Ramos (cell line): ENCODE measurements around the gene TSC2.

Source experiments
- in situ Hi-C: fragments of 300-500 bp; cut with MboI; formaldehyde crosslinking; loops from one replicate; pipeline ENCODE4 v1.14.3; 2022; ENCODE audit warnings: low sequenced_read_pairs; ENCODE audit not compliant: unreplicated experiment

The TSC2 gene

DNA sequence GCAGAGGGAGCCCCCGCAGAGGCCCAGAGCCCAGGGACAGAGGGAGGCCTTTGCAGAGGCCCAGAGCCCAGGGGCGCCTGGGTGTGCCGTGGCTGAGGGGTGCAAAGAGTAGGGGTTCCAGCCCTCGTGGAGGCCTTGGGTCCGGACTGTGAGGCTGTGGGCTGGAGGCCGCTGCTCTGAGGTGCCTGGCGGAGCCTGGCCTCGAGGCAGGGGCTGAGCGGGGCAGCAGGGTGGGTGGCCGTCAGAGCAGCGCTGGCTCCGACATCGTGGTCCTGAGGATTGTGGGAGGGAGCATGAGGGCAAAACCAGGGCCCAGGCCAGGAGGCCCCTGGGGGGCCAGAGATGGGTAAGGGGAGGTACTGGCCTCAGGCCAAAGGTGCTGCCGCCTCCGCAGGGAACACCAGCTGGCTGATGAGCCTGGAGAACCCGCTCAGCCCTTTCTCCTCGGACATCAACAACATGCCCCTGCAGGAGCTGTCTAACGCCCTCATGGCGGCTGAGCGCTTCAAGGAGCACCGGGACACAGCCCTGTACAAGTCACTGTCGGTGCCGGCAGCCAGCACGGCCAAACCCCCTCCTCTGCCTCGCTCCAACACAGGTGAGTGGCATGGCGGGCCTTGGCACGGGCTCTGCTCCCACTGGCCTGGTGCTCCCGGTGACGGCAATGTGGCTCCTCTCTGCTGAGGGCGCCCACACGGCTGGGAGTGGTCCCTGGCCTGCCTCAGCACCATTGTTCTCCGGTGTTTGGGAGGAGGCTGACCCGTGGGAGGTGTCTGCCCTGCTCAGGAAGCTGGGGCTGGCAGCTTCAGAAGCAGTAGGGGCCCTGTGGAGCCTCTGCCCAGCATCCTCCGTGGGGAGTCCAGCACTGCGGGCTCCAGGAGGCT, 33.7 kb downstream of the TSC2 start:
- in situ Hi-C loops: loop anchor here (10.0 kb wide), 1 partner anchor 63 kb away; the partner anchor contains the start of gene RAB26

- in situ Hi-C loops: loop anchor here (10.0 kb wide), 1 partner anchor 62 kb away; the partner anchor contains the start of gene RAB26
Measured at GRCh38 chr16:2082171-2082982, 34.6 kb downstream of the TSC2 start.

GRCh38 chr16:2082983-2083364, 35.2 kb downstream of the TSC2 start:
- in situ Hi-C loops: loop anchor here (10.0 kb wide), 1 partner anchor 62 kb away; the partner anchor contains the start of gene RAB26

DNA sequence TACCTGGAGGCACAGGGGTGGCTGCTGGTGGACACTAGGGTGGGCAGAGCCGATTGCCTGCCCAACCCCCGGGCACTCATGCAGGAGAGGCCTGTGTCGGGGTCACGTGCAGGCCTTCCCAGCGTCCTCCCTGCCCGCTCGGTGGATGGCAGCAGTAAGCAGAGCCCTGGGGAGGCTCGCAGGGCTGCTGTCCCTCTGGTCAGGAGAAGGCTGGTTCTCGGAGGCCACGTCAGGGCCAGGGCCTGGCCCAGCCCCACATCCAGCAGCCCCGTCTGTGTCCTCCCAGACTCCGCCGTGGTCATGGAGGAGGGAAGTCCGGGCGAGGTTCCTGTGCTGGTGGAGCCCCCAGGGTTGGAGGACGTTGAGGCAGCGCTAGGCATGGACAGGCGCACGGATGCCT, 35.6 kb downstream of the TSC2 start:
- in situ Hi-C loops: loop anchor here (10.0 kb wide), 1 partner anchor 61 kb away; the partner anchor contains the start of gene RAB26

GRCh38 chr16:2083876-2084780, 36.3 kb downstream of the TSC2 start:
- in situ Hi-C loops: loop anchor here (10.0 kb wide), 1 partner anchor 61 kb away; the partner anchor contains the start of gene RAB26

DNA sequence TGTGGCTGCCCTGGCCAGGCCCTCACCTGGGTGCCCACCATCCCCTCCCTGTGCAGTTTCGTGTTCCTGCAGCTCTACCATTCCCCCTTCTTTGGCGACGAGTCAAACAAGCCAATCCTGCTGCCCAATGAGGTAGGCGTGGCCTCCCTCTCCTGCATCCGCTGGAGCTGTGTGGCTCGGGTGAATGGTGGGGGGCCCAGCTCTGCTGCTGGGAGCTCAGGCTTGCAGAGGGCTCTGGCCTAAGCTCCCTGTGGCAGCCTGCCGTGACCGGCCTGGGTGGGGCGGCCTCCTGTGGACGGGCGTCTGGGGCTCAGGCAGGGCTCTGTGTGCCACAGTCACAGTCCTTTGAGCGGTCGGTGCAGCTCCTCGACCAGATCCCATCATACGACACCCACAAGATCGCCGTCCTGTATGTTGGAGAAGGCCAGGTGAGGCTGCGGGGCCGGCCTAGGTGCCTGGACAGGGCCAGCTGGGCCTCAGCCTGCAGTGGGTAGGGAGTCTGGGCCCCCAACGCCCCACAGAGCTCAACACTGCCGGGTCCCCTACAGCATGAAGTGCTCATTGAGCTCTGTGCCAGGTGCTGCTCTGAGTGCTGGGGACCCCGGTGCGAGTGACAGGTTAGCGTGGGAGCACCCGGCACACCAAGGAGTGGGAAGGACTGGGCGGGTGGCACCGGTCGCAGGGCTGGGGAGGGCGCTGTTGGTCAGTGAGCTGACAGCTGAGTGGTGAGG, 37.3 kb downstream of the TSC2 start:
- in situ Hi-C loops: loop anchor here (10.0 kb wide), 1 partner anchor 60 kb away; the partner anchor contains the start of gene RAB26

DNA sequence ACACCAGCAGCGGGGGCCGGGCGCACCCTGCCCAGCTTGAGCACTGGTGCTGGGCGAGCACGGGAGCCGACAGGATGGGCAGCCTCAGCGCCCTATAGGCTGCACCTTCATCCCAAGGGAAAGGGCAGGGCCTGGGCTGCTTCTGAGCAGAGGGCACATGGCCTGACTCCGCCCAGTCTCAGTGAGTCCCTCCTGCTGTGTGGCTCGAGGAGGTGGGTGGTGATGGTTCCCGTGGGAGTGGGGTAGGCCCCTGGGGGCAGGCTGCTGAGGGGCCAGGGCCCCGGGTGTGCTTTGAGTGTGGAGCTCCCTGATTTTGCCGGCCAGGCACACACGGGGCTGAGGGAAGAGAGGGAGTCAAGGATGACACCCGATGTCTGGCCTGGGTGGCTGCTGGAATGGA, 37.9 kb downstream of the TSC2 start:
- in situ Hi-C loops: loop anchor here (10.0 kb wide), 1 partner anchor 59 kb away; the partner anchor contains the start of gene RAB26

- in situ Hi-C loops: loop anchor here (10.0 kb wide), 1 partner anchor 59 kb away; the partner anchor contains the start of gene RAB26
Measured at GRCh38 chr16:2086106-2086742, 38.4 kb downstream of the TSC2 start.

GRCh38 chr16:2086812-2087747, 39.3 kb downstream of the TSC2 start:
- in situ Hi-C loops: loop anchor here (10.0 kb wide), 1 partner anchor 58 kb away; the partner anchor contains the start of gene RAB26

DNA sequence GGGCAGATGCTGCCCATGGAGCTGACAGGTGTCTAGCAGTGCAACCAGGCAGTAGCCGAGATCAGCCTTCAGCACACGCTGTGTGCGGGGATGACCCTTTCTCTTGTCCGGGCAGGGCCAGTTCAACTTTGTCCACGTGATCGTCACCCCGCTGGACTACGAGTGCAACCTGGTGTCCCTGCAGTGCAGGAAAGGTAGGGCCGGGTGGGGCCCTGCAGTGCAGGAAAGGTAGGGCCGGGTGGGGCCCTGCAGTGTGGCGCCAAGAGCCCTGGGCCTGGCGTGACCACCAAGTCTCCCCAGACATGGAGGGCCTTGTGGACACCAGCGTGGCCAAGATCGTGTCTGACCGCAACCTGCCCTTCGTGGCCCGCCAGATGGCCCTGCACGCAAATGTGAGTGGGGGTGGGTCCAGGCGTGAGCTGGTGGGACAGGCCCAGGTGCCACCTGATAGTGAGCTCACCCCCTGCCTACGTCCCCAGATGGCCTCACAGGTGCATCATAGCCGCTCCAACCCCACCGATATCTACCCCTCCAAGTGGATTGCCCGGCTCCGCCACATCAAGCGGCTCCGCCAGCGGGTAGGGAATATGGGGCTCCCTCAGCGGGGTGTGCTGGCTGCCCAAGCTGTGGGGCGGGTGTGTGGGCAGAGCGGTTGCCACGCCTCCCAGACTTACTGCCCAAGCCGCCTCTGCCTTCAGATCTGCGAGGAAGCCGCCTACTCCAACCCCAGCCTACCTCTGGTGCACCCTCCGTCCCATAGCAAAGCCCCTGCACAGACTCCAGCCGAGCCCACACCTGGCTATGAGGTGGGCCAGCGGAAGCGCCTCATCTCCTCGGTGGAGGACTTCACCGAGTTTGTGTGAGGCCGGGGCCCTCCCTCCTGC, 40.2 kb downstream of the TSC2 start:
- in situ Hi-C loops: loop anchor here (10.0 kb wide), 1 partner anchor 57 kb away; the partner anchor contains the start of gene RAB26

GRCh38 chr16:2088759-2089358, 41.1 kb downstream of the TSC2 start:
- in situ Hi-C loops: loop anchor here (10.0 kb wide), 1 partner anchor 56 kb away; the partner anchor contains the start of gene RAB26

DNA sequence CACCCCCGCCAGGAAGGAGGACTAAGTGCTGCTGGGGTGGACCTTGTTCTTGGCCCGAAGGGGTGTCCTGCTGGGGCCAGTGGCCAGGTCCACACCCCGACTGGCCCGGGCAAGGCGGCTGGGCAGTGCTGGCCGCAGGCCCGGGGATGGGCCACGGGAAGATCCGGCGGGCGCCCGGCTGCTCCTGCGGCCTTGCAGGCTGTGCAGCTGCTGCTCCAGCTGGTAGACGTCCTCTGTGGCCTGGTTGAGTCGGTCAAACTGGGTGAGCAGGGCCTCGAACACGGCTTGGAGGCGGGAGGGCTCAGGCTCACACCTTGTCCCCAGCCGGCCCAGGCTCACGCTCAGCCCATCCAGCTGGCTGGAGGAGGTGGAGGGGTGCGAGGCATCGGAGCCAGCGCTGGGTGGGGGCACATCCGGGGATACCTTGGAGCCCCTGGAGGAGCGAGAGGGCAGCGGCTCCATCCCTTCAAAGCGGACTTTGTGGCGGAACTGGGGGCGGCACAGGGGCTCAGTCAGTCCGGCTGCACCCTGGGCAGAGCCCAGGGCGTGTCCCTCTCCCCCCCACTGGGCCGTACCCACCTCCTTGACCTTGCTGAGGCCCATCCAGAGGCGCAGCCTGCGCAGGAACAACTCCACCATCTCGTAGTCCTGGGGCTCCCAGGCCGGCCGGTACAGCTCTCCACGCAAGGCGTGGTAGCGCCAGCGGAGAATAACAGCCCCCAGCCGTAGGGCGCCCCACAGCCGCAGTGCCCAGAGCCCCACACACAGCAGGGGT, 42.1 kb downstream of the TSC2 start:
- in situ Hi-C loops: loop anchor here (10.0 kb wide), 1 partner anchor 55 kb away; the partner anchor contains the start of gene RAB26

GRCh38 chr16:2090481-2090776, 42.6 kb downstream of the TSC2 start:
- in situ Hi-C loops: no loop called here

- in situ Hi-C loops: no loop called here
Measured at GRCh38 chr16:2090777-2091546, 43.2 kb downstream of the TSC2 start.
